ENCODE data around the gene RUNX3.
A peak's percentile ranks its signal among the peaks of the same experiment; 100 is the strongest.

Gene RUNX3

GRCh38 chr1:24898909-24899439, 31.1 kb downstream of the RUNX3 start:
- DNase-seq (ENCODE audit: extremely low read depth, low read depth): no peak
- H3K4me3 ChIP-seq (replicated peaks; ENCODE audit: low read depth, low read length): no peak overlapping the region
- no peak for TF ChIP-seq CTCF (IDR thresholded peaks at IDR 0.05; ENCODE audit: low read depth, low read length, missing control alignments)

- H3K4me3 ChIP-seq (replicated peaks; ENCODE audit: low read depth, low read length): no peak overlapping the region
- peak; percentile 91 for TF ChIP-seq CTCF (IDR thresholded peaks at IDR 0.05; ENCODE audit: low read depth, low read length, missing control alignments)
- no peak for DNase-seq (ENCODE audit: extremely low read depth, low read depth)
These were observed 31.7 kb downstream of the RUNX3 start for GRCh38 chr1:24898152-24898908.

- no peak for TF ChIP-seq CTCF (IDR thresholded peaks at IDR 0.05; ENCODE audit: low read depth, low read length, missing control alignments)
These were observed 32.6 kb downstream of the RUNX3 start for GRCh38 chr1:24897263-24898151.

GRCh38 chr1:24896596-24897262, 33.3 kb downstream of the RUNX3 start:
- TF ChIP-seq CTCF (IDR thresholded peaks at IDR 0.05; ENCODE audit: low read depth, low read length, missing control alignments): no peak
- no peak for DNase-seq (ENCODE audit: extremely low read depth, low read depth)
- H3K4me3 ChIP-seq (replicated peaks; ENCODE audit: low read depth, low read length): no peak overlapping the region

More at GRCh38 chr1:24897263-24898151, 32.6 kb downstream of the RUNX3 start:
- DNase-seq (ENCODE audit: extremely low read depth, low read depth): no peak
- H3K4me3 ChIP-seq (replicated peaks; ENCODE audit: low read depth, low read length): no peak overlapping the region

GRCh38 chr1:24896176-24896575, 33.9 kb downstream of the RUNX3 start:
- TF ChIP-seq CTCF (IDR thresholded peaks at IDR 0.05; ENCODE audit: low read depth, low read length, missing control alignments): no peak
- DNase-seq (ENCODE audit: extremely low read depth, low read depth): no peak

GRCh38 chr1:24895511-24895910, 34.6 kb downstream of the RUNX3 start:
- TF ChIP-seq CTCF (IDR thresholded peaks at IDR 0.05; ENCODE audit: low read depth, low read length, missing control alignments): no peak
- H3K4me3 ChIP-seq (replicated peaks; ENCODE audit: low read depth, low read length): no peak overlapping the region
- no peak for DNase-seq (ENCODE audit: extremely low read depth, low read depth)

More at GRCh38 chr1:24896176-24896575, 33.9 kb downstream of the RUNX3 start:
- no peak overlapping the region for H3K4me3 ChIP-seq (replicated peaks; ENCODE audit: low read depth, low read length)
